ENCODE measurements around the gene TRAPPC2L. TPM values are rescaled to one million over a fixed set of nuclear protein-coding genes. Genes with fewer than 3 reads are reported as not detected.
"Not testable (repeated sequence)": the region's sequence is repeated elsewhere in the genome, so short reads cannot be mapped to it uniquely, and the experiment has no call there.

TRAPPC2L gene
- total and polyA plus RNA-seq, 2 experiments from 2014 or later = 59.3 to 167 TPM

DNA sequence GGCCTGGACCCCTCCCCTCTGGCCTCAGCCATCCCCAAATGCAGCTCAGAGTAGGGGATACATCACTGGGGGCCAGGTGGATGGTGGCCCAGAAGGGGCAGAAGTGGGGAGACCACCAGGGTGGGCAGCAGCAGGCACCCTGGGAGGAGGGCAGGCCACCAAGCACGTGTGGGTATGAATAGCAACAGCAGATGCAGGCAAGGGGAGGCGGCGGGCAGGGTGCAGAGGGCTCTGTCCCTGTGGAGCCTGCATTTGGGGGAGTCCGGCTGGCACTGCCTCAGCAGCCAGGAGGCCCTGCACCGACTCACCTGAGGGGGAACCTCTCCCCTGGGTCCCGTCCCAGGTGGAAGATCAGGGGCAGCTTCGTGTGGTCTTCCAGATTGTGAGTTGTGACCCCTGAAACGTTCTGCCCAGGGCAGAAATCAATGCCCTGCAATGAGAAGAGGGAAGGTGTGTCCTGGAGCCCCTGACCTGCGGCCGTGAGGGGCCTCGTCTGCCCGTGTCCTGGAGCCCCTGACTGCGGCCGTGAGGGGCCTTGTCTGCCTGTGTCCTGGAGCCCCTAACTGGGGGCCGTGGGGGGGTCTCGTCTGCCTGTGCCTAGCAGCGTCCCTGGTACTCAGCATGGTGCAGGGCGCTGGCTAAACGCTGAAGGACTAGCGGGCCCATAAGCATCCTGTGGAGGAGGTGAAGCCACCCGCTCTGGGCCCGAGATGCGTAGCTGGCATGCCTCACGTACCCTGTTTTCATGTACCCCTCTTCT is 34.5 kb upstream of the TRAPPC2L start:
- H3K36me3 Mint-ChIP-seq (ENCODE audit: low read depth) = peaks cover 3% of the 10 kb centered on the region; the same call in 2 of the 3 replicates
- Histone ChIP-seq H2AFZ (no peak overlapping the region), H3K4me1 (ENCODE audit: insufficient read depth) (no peaks in the 10 kb centered on the region), H3F3A (replicated peaks; ENCODE audit: low read depth) (no peaks in the 10 kb centered on the region), H4K20me1 (replicated peaks; ENCODE audit: insufficient read depth) (no peaks in the 10 kb centered on the region), H3K4me2 (no peak overlapping the region), H3K9me2 (ENCODE audit: insufficient read depth) (no peaks in the 10 kb centered on the region), H3K36me3 (ENCODE audit: insufficient read depth) (no peaks in the 10 kb centered on the region), H3K27ac (ENCODE audit: low read depth) (no peak overlapping the region), H3K4me3 (no peak overlapping the region), H3K79me2 (replicated peaks; ENCODE audit: insufficient read depth) (no peaks in the 10 kb centered on the region), H3K27me3 (ENCODE audit: insufficient read depth) (no peaks in the 10 kb centered on the region)
- no peaks in the 10 kb centered on the region; the same call in 2 of the 3 replicates for H3K9me3 Mint-ChIP-seq
- no peak for ATAC-seq
- TF ChIP-seq, protein P1, sequence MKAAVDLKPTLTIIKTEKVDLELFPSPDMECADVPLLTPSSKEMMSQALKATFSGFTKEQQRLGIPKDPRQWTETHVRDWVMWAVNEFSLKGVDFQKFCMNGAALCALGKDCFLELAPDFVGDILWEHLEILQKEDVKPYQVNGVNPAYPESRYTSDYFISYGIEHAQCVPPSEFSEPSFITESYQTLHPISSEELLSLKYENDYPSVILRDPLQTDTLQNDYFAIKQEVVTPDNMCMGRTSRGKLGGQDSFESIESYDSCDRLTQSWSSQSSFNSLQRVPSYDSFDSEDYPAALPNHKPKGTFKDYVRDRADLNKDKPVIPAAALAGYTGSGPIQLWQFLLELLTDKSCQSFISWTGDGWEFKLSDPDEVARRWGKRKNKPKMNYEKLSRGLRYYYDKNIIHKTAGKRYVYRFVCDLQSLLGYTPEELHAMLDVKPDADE (IDR thresholded peaks at IDR 0.05) = no peak
- no peak for TF ChIP-seq STAT1 (IDR thresholded peaks at IDR 0.05; ENCODE audit: unreplicated experiment)
- TF ChIP-seq EZH2phosphoT487 (IDR thresholded peaks at IDR 0.05; ENCODE audit: unreplicated experiment) = no peak
- TF ChIP-seq POLR2AphosphoS5 (IDR thresholded peaks at IDR 0.05; ENCODE audit: low read depth) = no peak
- TF ChIP-seq, protein P2, sequence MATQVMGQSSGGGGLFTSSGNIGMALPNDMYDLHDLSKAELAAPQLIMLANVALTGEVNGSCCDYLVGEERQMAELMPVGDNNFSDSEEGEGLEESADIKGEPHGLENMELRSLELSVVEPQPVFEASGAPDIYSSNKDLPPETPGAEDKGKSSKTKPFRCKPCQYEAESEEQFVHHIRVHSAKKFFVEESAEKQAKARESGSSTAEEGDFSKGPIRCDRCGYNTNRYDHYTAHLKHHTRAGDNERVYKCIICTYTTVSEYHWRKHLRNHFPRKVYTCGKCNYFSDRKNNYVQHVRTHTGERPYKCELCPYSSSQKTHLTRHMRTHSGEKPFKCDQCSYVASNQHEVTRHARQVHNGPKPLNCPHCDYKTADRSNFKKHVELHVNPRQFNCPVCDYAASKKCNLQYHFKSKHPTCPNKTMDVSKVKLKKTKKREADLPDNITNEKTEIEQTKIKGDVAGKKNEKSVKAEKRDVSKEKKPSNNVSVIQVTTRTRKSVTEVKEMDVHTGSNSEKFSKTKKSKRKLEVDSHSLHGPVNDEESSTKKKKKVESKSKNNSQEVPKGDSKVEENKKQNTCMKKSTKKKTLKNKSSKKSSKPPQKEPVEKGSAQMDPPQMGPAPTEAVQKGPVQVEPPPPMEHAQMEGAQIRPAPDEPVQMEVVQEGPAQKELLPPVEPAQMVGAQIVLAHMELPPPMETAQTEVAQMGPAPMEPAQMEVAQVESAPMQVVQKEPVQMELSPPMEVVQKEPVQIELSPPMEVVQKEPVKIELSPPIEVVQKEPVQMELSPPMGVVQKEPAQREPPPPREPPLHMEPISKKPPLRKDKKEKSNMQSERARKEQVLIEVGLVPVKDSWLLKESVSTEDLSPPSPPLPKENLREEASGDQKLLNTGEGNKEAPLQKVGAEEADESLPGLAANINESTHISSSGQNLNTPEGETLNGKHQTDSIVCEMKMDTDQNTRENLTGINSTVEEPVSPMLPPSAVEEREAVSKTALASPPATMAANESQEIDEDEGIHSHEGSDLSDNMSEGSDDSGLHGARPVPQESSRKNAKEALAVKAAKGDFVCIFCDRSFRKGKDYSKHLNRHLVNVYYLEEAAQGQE (IDR thresholded peaks at IDR 0.05; ENCODE audit: unreplicated experiment) = no peak
- no peak for TF ChIP-seq CREB1 (CRISPR knock-in tag; IDR thresholded peaks at IDR 0.05; ENCODE audit: low read depth)
- DNase-seq (ENCODE audit: low spot score) = no peak
- no peak overlapping the region for H3K27ac Mint-ChIP-seq
- peaks cover 5% of the 10 kb centered on the region; the same call in 1 of the 3 replicates for H3K4me1 Mint-ChIP-seq
- H3K4me3 Mint-ChIP-seq = no peak overlapping the region
- H3K27me3 Mint-ChIP-seq (ENCODE audit: insufficient read depth, low read depth, poor library complexity) = peaks cover 4% of the 10 kb centered on the region

DNA sequence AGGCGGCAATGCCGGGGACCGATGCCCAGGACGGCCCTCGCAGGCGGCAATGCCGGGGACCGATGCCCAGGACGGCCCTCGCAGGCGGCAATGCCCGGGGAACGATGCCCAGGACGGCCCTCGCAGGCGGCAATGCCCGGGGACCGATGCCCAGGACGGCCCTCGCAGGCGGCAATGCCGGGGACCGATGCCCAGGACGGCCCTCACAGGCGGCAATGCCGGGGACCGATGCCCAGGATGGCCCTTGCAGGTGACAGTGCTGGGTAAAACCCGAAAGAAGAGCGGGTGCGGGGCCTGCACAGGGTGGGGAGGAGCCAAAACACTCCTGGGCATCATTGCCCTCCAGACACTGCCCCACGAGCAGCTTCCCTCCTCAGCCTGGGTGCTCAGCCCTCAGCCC is 33.3 kb upstream of the TRAPPC2L start:
- H3K4me2 ChIP-seq; H3K27ac Mint-ChIP-seq; H3K9me2 ChIP-seq (ENCODE audit: insufficient read depth); ATAC-seq; H3K27me3 Mint-ChIP-seq (ENCODE audit: insufficient read depth, low read depth, poor library complexity); H2AFZ ChIP-seq; H3F3A ChIP-seq (replicated peaks; ENCODE audit: low read depth); H3K27me3 ChIP-seq (ENCODE audit: insufficient read depth); H3K79me2 ChIP-seq (replicated peaks; ENCODE audit: insufficient read depth); H3K27ac ChIP-seq (ENCODE audit: low read depth); H4K20me1 ChIP-seq (replicated peaks; ENCODE audit: insufficient read depth); H3K4me3 Mint-ChIP-seq; H3K36me3 ChIP-seq (ENCODE audit: insufficient read depth); H3K4me1 ChIP-seq (ENCODE audit: insufficient read depth); H3K36me3 Mint-ChIP-seq (ENCODE audit: low read depth); H3K4me1 Mint-ChIP-seq; H3K9me3 Mint-ChIP-seq; H3K4me3 ChIP-seq; DNase-seq (ENCODE audit: low spot score): not testable (repeated sequence)
